ENCODE measurements around the gene PTPRD.

DNA sequence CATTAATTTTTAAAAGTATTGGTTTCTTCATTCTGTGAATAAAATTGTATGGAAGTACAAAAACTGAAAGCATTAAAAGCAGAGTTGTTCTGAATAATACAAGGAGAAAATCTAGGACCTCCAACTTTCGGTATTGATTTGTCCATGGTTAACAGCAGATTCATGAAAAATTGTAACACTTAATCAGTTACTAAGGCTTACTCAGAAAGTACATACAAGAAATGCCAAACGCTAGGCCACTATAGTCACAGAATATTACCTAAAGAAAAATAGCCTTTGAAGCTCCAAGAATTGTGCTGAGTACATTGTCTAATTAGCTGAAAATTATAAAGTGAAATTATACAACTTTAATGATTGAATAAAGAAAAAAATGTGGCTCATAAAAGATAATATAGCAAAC lies 271.7 kb downstream of the PTPRD start:
- no peak for TF ChIP-seq EZH2 (IDR thresholded peaks at IDR 0.05; ENCODE audit: borderline replicate concordance, low read length)
- TF ChIP-seq, protein P1, sequence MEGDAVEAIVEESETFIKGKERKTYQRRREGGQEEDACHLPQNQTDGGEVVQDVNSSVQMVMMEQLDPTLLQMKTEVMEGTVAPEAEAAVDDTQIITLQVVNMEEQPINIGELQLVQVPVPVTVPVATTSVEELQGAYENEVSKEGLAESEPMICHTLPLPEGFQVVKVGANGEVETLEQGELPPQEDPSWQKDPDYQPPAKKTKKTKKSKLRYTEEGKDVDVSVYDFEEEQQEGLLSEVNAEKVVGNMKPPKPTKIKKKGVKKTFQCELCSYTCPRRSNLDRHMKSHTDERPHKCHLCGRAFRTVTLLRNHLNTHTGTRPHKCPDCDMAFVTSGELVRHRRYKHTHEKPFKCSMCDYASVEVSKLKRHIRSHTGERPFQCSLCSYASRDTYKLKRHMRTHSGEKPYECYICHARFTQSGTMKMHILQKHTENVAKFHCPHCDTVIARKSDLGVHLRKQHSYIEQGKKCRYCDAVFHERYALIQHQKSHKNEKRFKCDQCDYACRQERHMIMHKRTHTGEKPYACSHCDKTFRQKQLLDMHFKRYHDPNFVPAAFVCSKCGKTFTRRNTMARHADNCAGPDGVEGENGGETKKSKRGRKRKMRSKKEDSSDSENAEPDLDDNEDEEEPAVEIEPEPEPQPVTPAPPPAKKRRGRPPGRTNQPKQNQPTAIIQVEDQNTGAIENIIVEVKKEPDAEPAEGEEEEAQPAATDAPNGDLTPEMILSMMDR (conservative IDR thresholded peaks at IDR 0.05 in 1 of 2, IDR thresholded peaks at IDR 0.05 in 1 of 2; ENCODE audit: extremely low read depth in 1 of 2, insufficient read depth in 1 of 2, low read depth in 1 of 2, low read length in 2 of 2) = no peak
